ENCODE data around the gene PDE4D.

GRCh38 chr5:59795141-59795540, 98.4 kb downstream of the PDE4D start:
- TF ChIP-seq ARNT (IDR thresholded peaks at IDR 0.05) (no peak), L3MBTL2 (conservative IDR thresholded peaks at IDR 0.05) (no peak), TARDBP (IDR thresholded peaks at IDR 0.05) (no peak), LEF1 (IDR thresholded peaks at IDR 0.05; ENCODE audit: borderline replicate concordance) (no peak), FOXM1 (IDR thresholded peaks at IDR 0.05; ENCODE audit: borderline replicate concordance) (no peak), NFRKB (IDR thresholded peaks at IDR 0.05) (no peak), FOXK2 (IDR thresholded peaks at IDR 0.05) (no peak), HDGF (IDR thresholded peaks at IDR 0.05; ENCODE audit: borderline replicate concordance) (no peak), ELF4 (IDR thresholded peaks at IDR 0.05) (no peak), FOXA1 (IDR thresholded peaks at IDR 0.05) (no peak), ZNF384 (IDR thresholded peaks at IDR 0.05) (no peak), SP1 (IDR thresholded peaks at IDR 0.05) (no peak), SUZ12 (IDR thresholded peaks at IDR 0.05) (no peak)

Data from HEK293T (cell line).